Hypothalamus (tissue), 51 donors: ENCODE results near the gene HNRNPLL.
"Not testable (repeated sequence)": the region's sequence is repeated elsewhere in the genome, so short reads cannot be mapped to it uniquely, and the experiment has no call there.

Experiments used
- DNase-seq, 51 donors: peaks; one replicate each; lab custom pipeline; 2025; lab: John Stamatoyannopoulos, UW

The HNRNPLL gene

GRCh38 chr2:38557217-38557616, 45.5 kb downstream of the HNRNPLL start:
- DNase-seq = no peak

- no peak for DNase-seq
Measured at GRCh38 chr2:38556006-38556801, 46.5 kb downstream of the HNRNPLL start.

- DNase-seq = no peak
Measured at GRCh38 chr2:38554973-38555595, 47.6 kb downstream of the HNRNPLL start.

GRCh38 chr2:38553554-38553953, 49.2 kb downstream of the HNRNPLL start:
- no peak for DNase-seq

GRCh38 chr2:38552259-38552658, 50.5 kb downstream of the HNRNPLL start:
- no peak for DNase-seq

GRCh38 chr2:38551746-38552145, 51.0 kb downstream of the HNRNPLL start:
- DNase-seq = no peak

- no peak for DNase-seq
Measured at GRCh38 chr2:38551171-38551570, 51.6 kb downstream of the HNRNPLL start.

GRCh38 chr2:38549851-38550250, 52.9 kb downstream of the HNRNPLL start:
- no peak for DNase-seq

GRCh38 chr2:38549071-38549704, 53.5 kb downstream of the HNRNPLL start:
- DNase-seq = no peak

- DNase-seq = no peak
Measured at GRCh38 chr2:38547791-38548190, 54.9 kb downstream of the HNRNPLL start.

GRCh38 chr2:38546585-38546984, 56.1 kb downstream of the HNRNPLL start:
- DNase-seq = no peak

GRCh38 chr2:38546064-38546463, 56.7 kb downstream of the HNRNPLL start:
- DNase-seq = no peak

GRCh38 chr2:38542248-38542631, 60.5 kb downstream of the HNRNPLL start:
- DNase-seq = not testable (repeated sequence)

GRCh38 chr2:38540580-38541286, 62.0 kb downstream of the HNRNPLL start:
- peak in 13 of 51 donors; percentile 5 to 40 (median 22) for DNase-seq

GRCh38 chr2:38539086-38539485, 63.6 kb downstream of the HNRNPLL start:
- no peak for DNase-seq

GRCh38 chr2:38537937-38538525, 64.7 kb downstream of the HNRNPLL start:
- DNase-seq = no peak

GRCh38 chr2:38537296-38537695, 65.4 kb downstream of the HNRNPLL start:
- DNase-seq = not testable (repeated sequence)

- peak in 46 of 51 donors; percentile 14 to 83 (median 50) for DNase-seq
Measured at GRCh38 chr2:38535744-38536506, 66.8 kb downstream of the HNRNPLL start.

GRCh38 chr2:38535404-38535743, 67.4 kb downstream of the HNRNPLL start:
- no peak for DNase-seq
